Measurements from ENCODE around the gene DMRT1.
A peak's percentile ranks its signal among the peaks of the same experiment; 100 is the strongest.
"Not testable (repeated sequence)": the region's sequence is repeated elsewhere in the genome, so short reads cannot be mapped to it uniquely, and the experiment has no call there.

Gene DMRT1

DNA sequence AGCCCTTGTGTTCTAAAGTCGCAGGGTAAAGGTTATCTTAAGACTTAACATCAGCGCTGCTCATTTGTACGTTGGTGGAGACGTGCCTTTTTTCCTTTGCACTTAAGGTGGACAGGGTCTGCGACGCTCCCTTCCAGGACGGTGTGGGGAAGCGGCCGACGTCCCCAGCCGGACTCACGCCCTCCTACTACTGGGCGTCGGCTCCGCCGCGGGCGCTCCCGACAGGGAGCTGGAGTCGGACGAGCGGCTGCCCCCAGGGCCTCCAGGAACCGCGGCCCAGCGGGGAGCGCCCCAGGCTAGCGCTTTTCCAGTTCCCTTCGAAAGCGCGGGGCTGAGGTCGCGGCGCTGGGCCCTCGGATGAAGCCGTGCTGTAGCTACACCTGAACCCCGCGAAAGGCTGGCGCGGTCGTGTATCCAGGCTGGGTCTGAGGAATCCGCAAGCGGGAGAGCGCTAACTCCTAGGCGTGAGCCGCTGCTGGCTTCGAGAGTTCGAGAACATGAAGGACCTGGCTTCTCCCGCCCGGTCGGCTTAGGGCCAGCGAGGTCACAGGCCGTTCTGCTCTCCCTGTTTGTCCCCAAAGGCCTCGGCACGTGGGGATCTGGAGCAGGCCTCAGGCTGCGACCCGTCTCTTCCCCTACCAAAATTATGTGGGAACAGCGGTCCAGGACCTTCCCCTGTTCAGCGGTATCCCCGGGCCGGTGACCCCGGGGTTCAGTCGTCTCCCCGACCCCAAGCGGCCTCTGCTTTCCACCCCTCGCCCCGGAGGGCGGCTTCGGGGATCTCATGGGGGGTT, 131.2 kb downstream of the DMRT1 start:
- no peak for DNase-seq

DNA sequence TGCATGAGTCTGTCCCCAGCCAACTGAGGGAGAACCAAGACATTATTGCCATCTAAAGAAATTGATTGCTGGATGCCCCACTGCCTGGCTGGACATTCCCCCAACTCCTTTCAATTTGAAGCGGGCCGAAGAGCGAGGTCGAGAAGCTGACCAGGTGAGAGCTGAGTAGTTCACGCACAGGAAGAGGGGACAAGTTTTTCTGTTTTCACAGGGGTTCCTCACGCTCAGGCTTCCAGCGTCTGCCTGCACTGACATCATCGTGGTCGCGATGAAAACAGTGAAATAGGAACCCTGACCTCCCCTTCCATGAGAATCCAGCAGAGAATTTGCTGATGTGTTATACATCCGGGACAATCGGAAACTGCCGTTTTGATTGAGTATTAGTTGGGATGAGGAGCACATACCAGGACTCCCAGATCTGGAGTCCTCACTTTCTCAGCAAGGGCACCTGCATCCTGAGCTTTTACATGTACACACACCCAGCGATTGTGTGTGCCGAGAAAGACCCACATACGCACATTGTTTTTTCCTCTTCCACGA, 131.9 kb downstream of the DMRT1 start:
- no peak for DNase-seq

DNA sequence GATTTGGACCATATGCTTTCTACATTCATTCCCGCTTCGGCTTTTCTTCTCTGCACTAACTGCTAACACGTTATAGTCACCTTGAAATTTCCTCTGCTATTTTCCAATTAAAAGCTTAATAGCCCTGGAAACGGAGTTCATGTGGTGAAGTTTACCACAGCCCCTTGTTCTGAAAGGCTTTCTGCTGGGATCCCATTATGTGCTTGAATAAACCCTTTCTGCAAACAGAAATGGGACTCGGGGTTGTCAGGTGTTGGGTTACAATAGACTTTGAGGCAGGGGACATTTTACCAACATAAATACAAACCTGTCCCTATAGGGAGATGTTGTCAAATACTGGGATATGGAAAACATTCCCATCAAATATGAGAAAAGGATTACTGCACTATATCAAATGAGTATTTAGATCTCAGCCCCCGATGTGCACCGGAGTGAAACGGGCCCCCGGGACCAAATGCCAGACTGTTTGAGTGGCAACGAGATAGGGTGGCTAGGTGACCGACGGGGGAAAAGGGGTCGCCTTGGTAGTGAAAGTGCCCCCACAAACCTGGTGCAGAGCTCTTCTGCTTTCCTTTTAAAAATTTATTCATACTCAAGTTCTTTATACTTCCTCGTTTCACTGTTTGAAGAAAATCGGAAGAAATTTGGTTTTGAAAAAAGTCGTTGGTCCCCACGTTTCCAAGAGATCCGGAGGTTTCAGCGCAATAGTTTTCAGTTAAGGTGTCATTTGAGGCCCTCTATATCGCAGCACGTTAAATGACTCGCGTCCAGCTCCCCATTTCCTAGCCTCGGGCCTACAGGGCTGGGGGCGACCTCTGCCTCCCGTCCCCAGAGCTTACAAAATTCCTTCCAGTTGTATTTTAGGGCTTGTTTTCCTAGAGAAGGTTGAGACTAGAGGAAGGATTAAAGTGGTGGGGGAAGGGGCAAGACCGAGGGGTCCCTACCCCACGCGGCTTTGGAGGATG, 132.8 kb downstream of the DMRT1 start:
- DNase-seq = no peak

DNA sequence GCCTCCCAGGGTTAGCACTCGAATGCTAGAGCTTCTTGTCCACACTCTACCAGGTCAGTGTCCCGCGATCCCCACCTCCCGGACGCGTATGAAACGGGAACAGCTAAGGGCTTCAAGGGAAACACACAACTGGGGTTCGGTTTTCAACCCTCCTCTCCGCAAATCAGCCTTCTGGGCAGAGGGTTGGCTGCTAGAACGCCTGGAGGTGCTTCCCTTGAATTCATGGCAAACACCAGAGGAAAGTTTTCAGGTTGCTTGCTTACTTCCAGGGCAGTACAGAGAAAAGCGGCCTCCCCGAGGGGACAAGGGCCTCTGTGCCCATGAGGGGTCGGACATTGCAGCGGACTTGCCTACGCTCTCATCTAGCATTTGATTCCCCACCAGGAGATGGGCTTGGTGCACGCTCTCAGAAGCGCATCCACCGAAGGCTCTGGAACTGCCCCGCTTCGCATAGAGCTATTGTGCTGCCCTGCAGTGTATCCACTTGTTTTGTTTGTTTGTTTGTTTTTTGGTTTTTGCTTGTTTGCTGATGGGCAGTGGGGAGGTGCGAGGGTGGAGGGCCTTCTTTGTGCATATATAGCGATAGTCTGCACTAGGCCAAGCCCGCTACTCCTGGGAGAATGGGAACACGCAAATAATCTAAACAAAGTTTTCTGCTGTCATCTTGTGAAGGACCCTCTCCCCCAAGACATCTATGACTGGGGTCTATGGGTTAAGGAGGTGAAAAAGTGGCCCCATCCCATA, 133.7 kb downstream of the DMRT1 start:
- no peak for DNase-seq

DNA sequence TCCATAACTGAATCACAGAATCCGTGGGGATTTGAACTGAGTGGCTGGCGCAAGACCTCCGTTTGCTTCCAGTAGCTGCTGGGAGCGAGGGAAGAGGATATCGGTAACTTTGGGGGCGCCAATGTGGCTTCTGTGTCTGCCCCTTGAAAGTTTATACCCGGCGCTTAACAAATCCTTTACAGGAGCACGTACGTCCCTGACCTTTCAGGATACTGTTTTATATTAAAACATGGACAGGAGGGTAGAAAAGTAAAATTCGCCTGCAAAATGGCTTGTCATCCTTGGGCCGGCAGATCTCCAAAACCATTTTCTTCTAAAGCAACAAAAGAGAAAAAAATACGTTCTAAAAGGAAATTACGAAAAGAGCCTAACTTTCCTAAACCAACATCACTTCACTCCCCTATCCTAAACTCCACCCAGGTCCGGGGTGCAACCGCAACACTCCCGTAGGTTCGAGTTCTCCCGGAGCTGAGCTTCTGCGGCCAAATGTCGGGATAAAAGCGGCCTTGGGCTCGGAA, 134.3 kb downstream of the DMRT1 start:
- DNase-seq = no peak

DNA sequence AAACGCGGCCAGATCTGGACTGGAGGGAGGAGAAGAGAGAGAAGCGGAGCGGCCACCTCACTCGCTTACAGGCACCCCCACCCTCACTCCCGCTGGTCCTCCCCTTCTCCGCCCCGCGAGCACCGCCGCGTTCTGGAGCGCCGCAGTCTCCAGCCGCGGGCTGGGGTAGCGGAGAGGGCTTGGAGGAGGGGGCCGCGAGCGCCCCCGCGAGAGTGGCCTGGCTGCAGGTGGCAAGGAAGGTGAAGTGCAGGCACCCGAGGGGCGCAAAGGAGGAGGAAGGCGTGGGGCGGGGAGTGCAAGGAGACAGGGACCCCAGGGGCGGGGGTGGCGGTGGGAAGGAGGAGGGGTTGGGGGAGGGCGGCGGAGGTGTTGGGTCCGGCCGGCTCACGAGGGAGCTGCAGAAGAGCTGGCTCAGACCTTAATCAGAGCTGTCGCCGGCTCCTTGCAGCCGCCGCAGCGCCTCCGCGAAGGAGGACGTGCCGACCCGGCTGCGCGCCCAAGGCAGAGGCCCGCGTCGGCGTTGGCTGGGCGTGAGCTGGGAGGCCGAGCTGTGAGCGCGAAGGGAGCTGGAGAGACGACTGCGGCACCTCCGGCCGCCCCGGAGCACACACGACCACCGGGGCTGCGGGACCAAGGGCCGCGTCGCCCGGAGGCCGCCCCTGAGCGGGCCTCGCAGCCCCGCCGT, 134.9 kb downstream of the DMRT1 start, which contains the start of gene DMRT3:
Gene DMRT3, plus strand, starts transcription at position 398 of the 685 bp plus-strand sequence. CDS start 347 bp downstream, outside the sequence.
- no peak for DNase-seq

DNA sequence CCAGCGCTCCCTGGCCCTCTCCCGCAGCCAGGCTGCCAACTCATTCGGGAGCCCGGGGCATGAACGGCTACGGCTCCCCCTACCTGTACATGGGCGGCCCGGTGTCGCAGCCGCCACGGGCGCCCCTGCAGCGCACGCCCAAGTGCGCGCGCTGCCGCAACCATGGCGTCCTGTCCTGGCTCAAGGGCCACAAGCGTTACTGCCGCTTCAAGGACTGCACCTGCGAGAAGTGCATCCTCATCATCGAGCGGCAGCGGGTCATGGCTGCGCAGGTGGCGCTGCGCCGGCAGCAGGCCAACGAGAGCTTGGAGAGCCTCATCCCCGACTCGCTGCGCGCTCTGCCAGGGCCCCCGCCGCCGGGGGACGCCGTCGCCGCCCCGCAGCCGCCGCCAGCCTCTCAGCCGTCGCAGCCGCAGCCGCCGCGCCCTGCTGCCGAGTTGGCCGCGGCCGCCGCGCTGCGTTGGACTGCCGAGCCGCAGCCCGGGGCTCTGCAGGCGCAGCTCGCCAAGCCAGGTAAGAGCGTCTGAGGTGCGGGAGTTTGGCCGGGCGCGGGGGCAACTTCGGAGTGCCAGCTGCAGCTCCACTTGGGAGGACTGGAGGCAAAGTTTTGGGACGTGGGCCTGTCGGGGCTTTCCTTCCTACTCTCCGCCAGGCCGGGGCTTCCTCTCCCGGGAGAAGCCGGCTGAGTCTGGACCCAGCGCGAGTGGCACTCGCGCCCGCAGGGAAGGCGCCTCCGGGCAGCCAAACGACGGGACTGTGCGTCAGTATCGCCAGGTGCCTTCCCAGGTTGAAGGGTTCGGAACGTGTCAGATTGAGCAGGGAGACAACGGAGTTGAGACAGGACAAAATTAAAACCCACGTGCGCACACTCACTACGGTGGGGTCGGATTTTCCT, 135.7 kb downstream of the DMRT1 start:
- DNase-seq = no peak

DNA sequence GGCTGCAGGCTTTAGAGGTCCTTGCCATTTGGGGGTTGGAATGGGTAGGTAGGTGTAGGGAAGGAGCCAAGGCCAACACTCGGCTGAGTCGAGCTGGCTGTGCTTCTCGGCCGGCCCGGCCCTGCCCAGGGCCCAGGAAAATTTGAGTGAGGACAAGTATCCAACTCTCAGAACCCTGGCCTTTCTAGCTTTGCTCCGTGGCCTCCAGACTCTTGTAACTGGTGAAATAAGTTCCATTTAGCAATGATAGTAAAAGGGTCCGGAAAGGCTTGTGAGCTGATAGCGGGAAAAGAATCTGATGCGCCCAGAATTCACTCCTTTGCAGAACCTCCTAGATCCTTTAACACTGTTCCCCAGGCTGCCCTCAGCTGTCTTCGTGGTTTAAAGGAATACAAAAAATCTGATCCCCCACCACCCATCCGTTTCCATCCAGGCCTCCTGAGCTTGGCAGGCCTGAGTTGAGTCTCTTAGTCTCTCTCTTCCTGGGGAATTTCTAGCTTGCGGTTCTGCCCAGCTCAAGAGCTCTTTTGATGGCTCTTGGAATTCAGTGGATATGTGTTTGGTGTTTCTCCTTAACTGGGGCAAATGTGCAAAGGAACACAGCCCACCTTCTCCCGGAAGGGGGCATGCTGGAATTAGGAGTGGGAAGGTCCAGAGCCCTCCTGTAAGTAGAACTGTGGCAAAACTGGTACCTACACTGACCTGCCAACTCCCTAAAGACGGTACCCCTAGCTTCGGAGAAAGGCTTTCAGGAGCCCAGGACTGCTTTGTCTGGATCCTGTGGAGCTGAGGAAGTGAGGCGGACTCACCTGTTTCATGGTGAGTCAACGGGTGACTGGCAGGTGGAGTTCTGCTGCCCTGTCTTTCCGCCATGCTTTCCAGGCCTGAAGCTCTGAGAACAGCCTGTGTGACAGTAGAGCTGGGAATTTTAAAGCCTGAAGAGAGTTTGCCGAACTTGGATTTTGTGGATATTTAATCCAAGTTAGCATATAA, 136.6 kb downstream of the DMRT1 start:
- no peak for DNase-seq

DNA sequence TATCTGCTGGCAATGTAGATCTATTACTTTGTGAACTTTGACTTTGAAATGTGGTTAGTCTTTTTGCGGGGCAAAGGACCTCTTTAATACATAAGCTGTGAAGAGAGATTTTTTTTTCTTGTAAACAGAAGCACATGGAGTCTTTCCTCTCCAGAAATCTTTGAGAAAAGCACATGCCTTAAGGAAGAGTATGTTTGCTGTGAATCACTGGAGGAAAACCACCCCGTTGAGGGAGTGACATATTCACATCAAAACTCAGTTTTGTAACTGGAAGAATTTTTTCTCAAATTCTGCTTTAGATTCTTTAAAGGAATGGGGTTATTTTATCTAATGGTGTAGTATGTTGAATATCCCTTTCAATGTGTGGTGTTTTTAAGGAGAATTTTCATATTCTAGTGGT, 138.5 kb downstream of the DMRT1 start:
- DNase-seq = no peak

DNA sequence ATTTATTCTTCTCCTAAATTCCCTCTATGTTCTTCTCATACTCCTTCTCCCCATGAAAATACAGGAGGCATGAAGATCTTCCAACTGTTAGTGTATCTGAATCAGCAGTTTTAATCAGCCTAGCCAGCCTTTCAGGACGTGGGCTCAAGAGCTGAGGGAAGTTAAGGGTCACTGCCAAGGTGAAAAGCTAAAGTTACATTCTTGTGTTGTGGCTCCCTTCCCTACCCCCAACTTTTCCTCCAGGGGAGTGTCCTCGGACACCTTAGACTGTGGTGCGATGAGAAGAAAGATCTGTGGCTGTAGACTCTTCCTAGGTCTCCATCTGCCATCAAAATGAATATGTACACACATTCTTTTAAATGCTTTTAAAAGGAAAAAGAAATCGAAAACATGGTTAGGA, 139.1 kb downstream of the DMRT1 start:
- DNase-seq = no peak

DNA sequence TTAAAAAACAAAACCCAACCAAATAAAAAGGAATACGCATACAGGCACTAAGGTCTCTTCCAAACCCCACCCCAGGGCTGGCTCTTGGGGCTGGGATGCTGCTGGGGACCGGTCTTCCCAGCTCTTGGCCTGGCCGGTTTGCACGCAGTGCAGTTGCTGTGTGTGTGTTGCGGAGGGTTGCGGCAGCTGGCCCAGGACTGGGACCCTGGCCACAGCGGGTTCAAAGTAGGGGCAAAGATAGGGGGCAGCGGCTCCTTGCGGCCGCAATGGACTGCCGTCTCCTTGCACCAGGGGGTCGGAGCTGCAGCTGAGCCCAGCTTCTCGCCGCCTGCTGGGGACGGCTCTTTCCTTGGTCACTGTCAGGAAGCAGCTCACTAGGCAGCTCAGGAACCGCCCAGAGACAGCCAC, 140.0 kb downstream of the DMRT1 start:
- DNase-seq = no peak

DNA sequence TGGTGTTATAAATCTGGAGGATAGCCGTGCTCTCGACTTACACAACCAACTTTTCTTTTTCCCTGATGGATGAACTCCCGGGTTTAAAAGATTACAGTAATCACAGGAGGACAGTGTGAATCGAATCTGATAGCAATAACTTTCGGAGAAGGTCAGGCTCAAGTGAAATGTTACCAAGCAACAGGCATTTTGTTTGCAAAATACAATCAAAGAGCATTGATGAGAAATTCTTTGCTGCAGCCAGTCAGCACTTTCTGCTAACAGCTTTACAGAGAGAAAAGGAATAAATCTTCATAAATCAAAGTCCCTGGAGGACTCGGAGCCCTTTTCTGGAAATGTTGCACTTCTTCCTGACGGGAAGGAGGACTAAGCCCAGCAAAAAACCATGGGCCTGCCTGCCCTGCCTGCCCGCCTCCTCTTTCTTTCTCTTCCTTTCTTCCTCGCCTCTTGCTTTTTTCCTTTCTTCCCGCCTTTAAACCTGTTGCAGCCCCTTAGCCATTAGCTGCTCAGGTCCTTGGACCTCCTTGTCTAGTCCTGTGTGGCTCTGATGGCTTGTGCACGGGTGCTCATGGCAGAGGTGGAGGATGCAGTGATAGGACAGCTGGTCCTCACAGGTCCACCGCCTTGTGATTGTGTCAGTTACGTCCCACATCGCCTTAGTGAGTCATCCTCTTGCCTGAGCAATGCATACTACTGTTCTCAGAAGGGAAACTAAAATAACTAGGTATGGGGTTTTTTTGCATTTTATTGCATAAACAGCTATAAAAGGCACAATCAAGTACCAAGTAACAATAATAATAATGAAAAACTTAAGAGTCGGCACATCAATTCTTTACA, 141.1 kb downstream of the DMRT1 start:
- DNase-seq = no peak

DNA sequence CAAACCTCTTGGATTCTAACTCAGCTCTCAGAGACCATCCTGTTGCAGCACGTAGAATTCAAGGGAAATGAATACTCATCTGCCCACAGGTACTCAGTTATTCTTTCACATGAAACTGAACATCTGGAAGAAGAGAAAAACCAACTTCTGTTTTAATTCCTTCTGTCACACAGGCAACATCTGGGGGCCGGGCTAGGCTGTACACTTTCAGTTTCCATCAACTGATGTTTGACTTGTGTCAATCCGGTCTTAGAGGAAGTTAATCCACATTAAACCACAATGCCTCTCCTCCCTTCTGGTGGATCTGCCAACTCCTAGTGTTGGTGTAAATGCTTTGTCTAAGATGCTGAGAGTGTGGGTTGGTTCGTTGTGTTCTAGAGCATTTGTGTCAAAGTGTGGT, 152.5 kb downstream of the DMRT1 start:
- no peak for DNase-seq

DNA sequence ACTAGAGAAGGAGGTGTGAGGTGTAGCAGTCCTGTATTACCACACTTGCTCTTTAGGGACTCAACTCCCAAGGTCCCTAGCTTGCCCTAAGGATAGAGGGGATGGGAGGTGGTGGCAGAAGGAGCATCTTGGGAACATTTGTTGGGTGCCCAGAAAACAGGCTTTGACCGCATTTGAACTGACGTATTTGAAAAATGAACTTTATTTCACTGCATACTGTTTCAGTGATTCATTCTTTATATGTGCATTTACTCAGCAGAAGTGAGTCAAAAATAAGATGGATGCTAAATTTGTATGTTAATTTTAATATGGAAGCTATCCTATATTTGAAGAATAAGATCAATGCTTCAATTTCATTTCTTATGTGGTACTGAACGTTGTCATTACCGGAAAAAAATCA, 153.7 kb downstream of the DMRT1 start:
- no peak for DNase-seq

DNA sequence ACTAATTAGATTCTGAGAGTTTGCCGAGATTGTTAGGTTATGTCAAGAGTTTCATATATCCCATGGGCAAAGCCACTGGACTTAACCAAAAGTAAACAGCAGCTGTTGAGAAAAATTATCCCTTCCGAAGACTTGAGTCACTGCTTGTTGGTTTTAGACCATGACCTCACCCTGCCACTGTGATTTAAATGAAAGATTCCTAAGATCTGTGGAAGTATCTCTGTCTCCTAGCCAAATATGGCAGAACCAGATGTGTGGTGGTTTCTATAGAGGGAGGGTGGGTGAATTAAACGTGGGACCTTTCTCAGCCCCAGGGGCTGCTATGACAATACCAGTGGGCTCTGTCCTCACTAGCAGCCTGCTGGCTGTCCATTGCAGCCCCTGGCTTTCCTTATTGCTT, 154.3 kb downstream of the DMRT1 start:
- DNase-seq = peak; percentile 61

DNA sequence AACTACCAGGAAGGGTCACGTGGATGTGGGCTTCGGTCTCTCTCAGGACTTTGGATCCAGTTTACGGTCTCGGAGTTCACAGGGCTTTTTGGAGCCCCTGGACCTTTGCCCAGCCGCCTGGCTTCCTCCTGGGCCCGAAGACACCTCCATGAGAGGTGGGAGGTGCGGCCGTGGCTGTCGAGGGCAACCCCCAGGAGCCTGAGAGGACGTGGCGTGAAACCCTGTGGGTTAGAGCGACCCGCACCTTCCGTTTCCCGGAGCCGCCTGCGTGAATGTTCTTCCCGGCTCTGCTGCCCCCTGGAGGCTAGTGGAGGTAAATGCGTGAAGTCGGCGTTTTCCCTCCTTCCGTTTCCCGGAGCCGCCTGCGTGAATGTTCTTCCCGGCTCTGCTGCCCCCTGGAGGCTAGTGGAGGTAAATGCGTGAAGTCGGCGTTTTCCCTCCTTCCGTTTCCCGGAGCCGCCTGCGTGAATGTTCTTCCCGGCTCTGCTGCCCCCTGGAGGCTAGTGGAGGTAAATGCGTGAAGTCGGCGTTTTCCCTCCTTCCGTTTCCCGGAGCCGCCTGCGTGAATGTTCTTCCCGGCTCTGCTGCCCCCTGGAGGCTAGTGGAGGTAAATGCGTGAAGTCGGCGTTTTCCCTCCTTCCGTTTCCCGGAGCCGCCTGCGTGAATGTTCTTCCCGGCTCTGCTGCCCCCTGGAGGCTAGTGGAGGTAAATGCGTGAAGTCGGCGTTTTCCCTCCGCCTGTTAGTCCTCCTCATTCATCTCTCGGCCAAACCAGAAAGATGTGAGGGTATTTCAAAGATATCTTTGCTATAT, 157.0 kb downstream of the DMRT1 start:
- not testable (repeated sequence) for DNase-seq

DNA sequence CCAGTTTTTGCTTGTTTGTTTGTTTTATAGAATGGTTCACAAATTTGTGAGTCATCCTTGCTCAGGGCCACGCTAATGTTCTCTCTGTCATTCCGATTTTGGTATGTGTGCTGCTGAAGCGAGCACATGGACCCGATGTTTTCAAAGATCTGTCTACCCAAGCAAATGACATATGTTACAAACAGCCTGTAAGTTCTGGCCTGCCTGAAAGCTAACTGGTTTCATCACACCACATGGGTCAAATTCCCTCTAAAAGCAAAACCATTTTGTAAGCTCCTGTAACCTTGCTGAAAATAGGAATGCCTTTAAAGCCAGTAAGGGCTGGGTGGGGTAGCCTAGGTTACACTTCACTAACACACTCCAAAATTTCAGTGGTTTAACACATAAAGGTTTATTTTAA, 160.3 kb downstream of the DMRT1 start:
- no peak for DNase-seq

DNA sequence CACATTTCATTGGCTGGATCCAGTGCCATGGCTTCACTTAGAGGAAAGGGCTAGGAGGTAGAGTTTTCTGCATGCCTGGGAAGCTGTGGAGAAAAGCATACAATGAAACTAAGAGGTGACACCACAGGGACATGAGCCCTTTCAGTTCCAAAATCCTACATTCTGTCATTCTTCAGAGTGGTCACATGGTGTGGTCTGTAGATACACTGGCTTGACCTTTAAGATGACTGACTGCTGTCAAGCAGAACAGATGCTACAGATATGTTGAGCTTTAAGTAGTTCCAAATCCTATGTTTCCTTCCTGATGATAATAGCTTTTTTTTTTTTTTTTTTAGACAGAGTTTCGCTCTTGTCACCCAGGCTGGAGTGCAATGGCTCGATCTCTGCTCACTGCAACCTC, 161.2 kb downstream of the DMRT1 start:
- DNase-seq = no peak
